HepG2 (cell line): Measurements from ENCODE around the gene SRSF2. TPM values are rescaled to one million over a fixed set of nuclear protein-coding genes. Genes with fewer than 3 reads are reported as not detected.

ENCODE experiments used
- ARID2 ChIP-seq: sonication (generic); formaldehyde crosslinking; IDR thresholded peaks from 2 replicates; pipeline ENCODE4 v1.8.1; 2022; ENCODE audit warnings: mild to moderate bottlenecking, missing genetic modification reagents, borderline replicate concordance
- BCL3 ChIP-seq: sonication (generic); formaldehyde crosslinking; IDR thresholded peaks from 2 replicates; pipeline ENCODE4 v1.5.1; 2020; ENCODE audit warnings: mild to moderate bottlenecking, missing genetic modification reagents, moderate library complexity
- CENPX ChIP-seq: sonication (generic); formaldehyde crosslinking; IDR thresholded peaks from 2 replicates; pipeline ENCODE4 v1.9.0; 2021; ENCODE audit warnings: mild to moderate bottlenecking, missing genetic modification reagents, moderate library complexity
- ETV6 ChIP-seq: sonication (generic); formaldehyde crosslinking; conservative IDR thresholded peaks from 2 replicates; pipeline ENCODE4 v1.4.0; 2020; ENCODE audit warnings: missing genetic modification reagents
- FOXA1 ChIP-seq, 2 experiments: fragments of 450-650 bp in 1 of 2; sonication (generic) in 1 of 2; formaldehyde crosslinking in 1 of 2; IDR thresholded peaks; 2 replicates each; pipeline versions ENCODE4 v1.4.0 to v1.6.1; 2016 to 2020; ENCODE audit warnings: missing genetic modification reagents in 1 of 2
- KAT8 ChIP-seq: IDR thresholded peaks from 2 replicates; pipeline ENCODE4 v1.6.1; 2016; ENCODE audit warnings: missing genetic modification reagents, missing compliant biosample characterization
- MAFK ChIP-seq, 2 experiments: IDR thresholded peaks in 1 of 2; conservative IDR thresholded peaks in 1 of 2; 2 replicates each; pipeline ENCODE4 v1.6.1; 2011; ENCODE audit warnings: improper control_type of control experiment in 2 of 2, low read length in 2 of 2
- MBNL3 ChIP-seq: fragments of 250-450 bp; sonication (Bioruptor Pico); conservative IDR thresholded peaks from 2 replicates; pipeline ENCODE4 v1.8.0; 2022; ENCODE audit warnings: mild to moderate bottlenecking, inconsistent platforms
- MTERF4 ChIP-seq: sonication (generic); formaldehyde crosslinking; IDR thresholded peaks from 2 replicates; pipeline ENCODE4 v1.8.0; 2023; ENCODE audit warnings: mild to moderate bottlenecking, missing genetic modification reagents
- XRCC5 ChIP-seq: fragments of 200-400 bp; formaldehyde crosslinking; optimal IDR thresholded peaks from 2 replicates; pipeline ENCODE3; 2017; ENCODE audit warnings: mild to moderate bottlenecking, low read length
- ZBTB34 ChIP-seq: sonication (generic); formaldehyde crosslinking; IDR thresholded peaks from 2 replicates; pipeline ENCODE4 v1.8.0; 2022; ENCODE audit warnings: mild to moderate bottlenecking, missing genetic modification reagents
- ZFYVE20 ChIP-seq: sonication (generic); formaldehyde crosslinking; IDR thresholded peaks from 2 replicates; pipeline ENCODE4 v1.8.0; 2023; ENCODE audit warnings: low read depth, mild to moderate bottlenecking, moderate library complexity, missing genetic modification reagents, borderline replicate concordance
- ZNF354B ChIP-seq: sonication (generic); formaldehyde crosslinking; IDR thresholded peaks from 2 replicates; pipeline ENCODE4 v1.8.0; 2022; ENCODE audit warnings: mild to moderate bottlenecking, missing genetic modification reagents
- ZNF460 ChIP-seq: sonication (generic); formaldehyde crosslinking; IDR thresholded peaks from 2 replicates; pipeline ENCODE4 v1.5.1; 2020; ENCODE audit warnings: missing genetic modification reagents, mild to moderate bottlenecking, borderline replicate concordance
- ZNF513 ChIP-seq: sonication (generic); formaldehyde crosslinking; conservative IDR thresholded peaks from 2 replicates; pipeline ENCODE4 v1.5.0; 2020; ENCODE audit warnings: missing genetic modification reagents
- polyA plus RNA-seq, 8 experiments: library from polyadenylated mRNA; depleted of rRNA in 3 of 8; stranded (reverse) in 7 of 8; unstranded in 1 of 8; fragments of >200 nt; fragmentation: Illumina TruSeq in 4 of 8; extraction: Trizol in 4 of 8; gene quantifications; 2 replicates each; pipeline versions ENCODE4 v1.2.1 to v1.2.3, GENCODE V29; 2011 to 2016; ENCODE audit warnings: low read depth in 4 of 8, missing spikeins in 1 of 8, mixed read lengths in 1 of 8; ENCODE audit not compliant: insufficient read depth in 1 of 8
- total RNA-seq, 5 experiments: library from RNA; depleted of rRNA; stranded (reverse); fragments of >200 nt; fragmentation: Illumina TruSeq; extraction: Trizol; gene quantifications; 2 replicates each; pipeline ENCODE4 v1.2.3, GENCODE V29; 2016; ENCODE audit warnings: low read depth in 1 of 5
- TF ChIP-seq, protein P1 (sequence below): sonication (generic); formaldehyde crosslinking; IDR thresholded peaks from 2 replicates; pipeline ENCODE4 v1.5.1; 2020; ENCODE audit warnings: mild to moderate bottlenecking, missing genetic modification reagents, borderline replicate concordance

Gene SRSF2
- total and polyA plus RNA-seq, 2 of the 13 experiments (the other 11 are each of a cell fraction or from before 2014, with no cell fraction given) = 306 to 319 TPM

DNA sequence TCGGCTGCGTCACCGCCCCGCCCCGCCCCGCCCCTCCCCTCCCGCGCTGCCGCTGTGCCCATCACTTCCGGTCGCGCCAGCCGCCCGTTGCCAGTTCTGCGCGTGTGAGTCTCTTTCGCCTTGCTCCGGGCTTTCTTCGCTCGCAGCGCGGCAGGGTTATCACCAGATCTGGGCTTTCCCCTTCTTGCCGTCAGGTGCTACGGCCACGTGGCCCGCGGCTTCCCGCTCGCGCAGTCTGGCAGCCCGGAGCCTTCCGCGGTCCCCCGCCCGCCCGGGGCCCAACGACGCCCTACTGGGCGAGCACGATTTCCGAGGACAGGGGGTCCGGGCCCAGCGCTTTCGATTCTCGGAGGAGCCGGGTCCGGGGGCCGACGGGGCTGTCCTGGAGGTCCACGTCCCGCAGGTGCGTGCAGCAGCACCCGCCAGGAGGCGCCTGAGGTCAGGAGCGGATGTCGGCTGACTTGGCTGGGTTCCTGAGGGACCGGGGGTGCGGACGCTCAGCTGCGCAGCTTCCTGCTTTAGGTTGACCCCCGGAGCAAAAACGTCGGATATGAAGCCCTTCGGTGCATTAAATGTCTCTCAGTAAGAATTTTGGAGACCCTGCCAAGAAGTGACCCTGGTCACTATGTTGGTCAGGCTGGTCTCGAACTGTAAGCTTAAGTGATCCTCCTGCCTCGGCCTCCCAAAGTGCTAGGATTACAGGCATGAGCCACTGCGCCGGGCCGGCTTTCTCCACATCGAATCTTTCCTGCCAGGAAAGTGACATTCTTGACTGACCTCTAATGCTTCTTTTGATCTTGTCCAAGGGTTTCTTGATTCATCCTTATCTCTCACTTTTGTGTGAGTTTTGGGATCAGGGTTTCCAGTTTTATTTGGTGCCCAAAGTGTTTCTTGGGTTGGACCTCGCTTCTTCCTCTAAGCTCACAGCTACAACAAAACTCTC is 10.1 kb downstream of the SRSF2 start, which contains the start of gene METTL23 (continued):
- TF ChIP-seq BCL3 (CRISPR knock-in tag) (no peak; the same call in 1 of the 2 replicates), ETV6 (CRISPR knock-in tag) (peak; percentile 80), ZNF513 (CRISPR knock-in tag) (no peak), ZNF354B (CRISPR knock-in tag) (no peak), MAFK (conservative IDR thresholded peaks at IDR 0.05 in 1 of 2, IDR thresholded peaks at IDR 0.05 in 1 of 2; ENCODE audit: low read length in 2 of 2) (no peak), XRCC5 (peak; percentile 70), ZFYVE20 (CRISPR knock-in tag) (0 out of 2 replicates have a peak, but pooled peaks have one; percentile 19), FOXA1 (IDR thresholded peaks at IDR 0.05) (no peak), FOXA1 (CRISPR knock-in tag; IDR thresholded peaks at IDR 0.05) (no peak), MTERF4 (peak; percentile 84), ARID2 (CRISPR knock-in tag) (no peak), CENPX (CRISPR knock-in tag) (no peak), ZBTB34 (CRISPR knock-in tag) (no peak), ZNF460 (CRISPR knock-in tag) (no peak; the same call in 1 of the 2 replicates), KAT8 (CRISPR knock-in tag) (peak; percentile 66), MBNL3 (no peak)
- TF ChIP-seq, protein P1, sequence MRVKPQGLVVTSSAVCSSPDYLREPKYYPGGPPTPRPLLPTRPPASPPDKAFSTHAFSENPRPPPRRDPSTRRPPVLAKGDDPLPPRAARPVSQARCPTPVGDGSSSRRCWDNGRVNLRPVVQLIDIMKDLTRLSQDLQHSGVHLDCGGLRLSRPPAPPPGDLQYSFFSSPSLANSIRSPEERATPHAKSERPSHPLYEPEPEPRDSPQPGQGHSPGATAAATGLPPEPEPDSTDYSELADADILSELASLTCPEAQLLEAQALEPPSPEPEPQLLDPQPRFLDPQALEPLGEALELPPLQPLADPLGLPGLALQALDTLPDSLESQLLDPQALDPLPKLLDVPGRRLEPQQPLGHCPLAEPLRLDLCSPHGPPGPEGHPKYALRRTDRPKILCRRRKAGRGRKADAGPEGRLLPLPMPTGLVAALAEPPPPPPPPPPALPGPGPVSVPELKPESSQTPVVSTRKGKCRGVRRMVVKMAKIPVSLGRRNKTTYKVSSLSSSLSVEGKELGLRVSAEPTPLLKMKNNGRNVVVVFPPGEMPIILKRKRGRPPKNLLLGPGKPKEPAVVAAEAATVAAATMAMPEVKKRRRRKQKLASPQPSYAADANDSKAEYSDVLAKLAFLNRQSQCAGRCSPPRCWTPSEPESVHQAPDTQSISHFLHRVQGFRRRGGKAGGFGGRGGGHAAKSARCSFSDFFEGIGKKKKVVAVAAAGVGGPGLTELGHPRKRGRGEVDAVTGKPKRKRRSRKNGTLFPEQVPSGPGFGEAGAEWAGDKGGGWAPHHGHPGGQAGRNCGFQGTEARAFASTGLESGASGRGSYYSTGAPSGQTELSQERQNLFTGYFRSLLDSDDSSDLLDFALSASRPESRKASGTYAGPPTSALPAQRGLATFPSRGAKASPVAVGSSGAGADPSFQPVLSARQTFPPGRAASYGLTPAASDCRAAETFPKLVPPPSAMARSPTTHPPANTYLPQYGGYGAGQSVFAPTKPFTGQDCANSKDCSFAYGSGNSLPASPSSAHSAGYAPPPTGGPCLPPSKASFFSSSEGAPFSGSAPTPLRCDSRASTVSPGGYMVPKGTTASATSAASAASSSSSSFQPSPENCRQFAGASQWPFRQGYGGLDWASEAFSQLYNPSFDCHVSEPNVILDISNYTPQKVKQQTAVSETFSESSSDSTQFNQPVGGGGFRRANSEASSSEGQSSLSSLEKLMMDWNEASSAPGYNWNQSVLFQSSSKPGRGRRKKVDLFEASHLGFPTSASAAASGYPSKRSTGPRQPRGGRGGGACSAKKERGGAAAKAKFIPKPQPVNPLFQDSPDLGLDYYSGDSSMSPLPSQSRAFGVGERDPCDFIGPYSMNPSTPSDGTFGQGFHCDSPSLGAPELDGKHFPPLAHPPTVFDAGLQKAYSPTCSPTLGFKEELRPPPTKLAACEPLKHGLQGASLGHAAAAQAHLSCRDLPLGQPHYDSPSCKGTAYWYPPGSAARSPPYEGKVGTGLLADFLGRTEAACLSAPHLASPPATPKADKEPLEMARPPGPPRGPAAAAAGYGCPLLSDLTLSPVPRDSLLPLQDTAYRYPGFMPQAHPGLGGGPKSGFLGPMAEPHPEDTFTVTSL (CRISPR knock-in tag) = peak; percentile 71; the same call in 1 of the 2 replicates
